IMR-90 (cell line): ENCODE results near the gene ADAM12. TPM values are rescaled to one million over a fixed set of nuclear protein-coding genes. Genes with fewer than 3 reads are reported as not detected.

Source experiments
- ATAC-seq: fragments of 200-7000 bp; cut with Tn5 transposase; 2 replicates; pipeline ENCODE4 v1.9.1; 2020; ENCODE audit warnings: low read depth, mild to moderate bottlenecking, moderate library complexity
- BruUV-seq: library from RNA; stranded (reverse); fragments of 400-500 nt; replicated peaks from 2 replicates; lab custom pipeline; 2021; lab: Mats Ljungman, UMichigan
- CTCF ChIA-PET: fragments of 300-600 bp; formaldehyde crosslinking; extraction: SDS; loops from one replicate; lab custom pipeline; 2021; ENCODE audit warnings: antibody characterized with exemption; lab: Yijun Ruan, JAX
- POLR2A ChIA-PET: fragments of 300-600 bp; sonication (Branson Sonifier 250); formaldehyde crosslinking; loops from one replicate; lab custom pipeline; 2022; ENCODE audit warnings: antibody characterized with exemption; ENCODE audit not compliant: unreplicated experiment; lab: Charles Lee
- DNase-seq: peaks from one replicate; pipeline ENCODE4 v3.0.0; 2013
- H2AFZ ChIP-seq: replicated peaks from 2 replicates; pipeline ENCODE3; 2013; ENCODE audit warnings: low read length, mild to moderate bottlenecking; ENCODE audit not compliant: poor library complexity
- H2AK5ac ChIP-seq: 2 replicates; pipeline ENCODE4 v1.6.1; 2013; ENCODE audit warnings: low read depth, low read length, inconsistent platforms
- H2AK9ac ChIP-seq: replicated peaks from 2 replicates; pipeline ENCODE3; 2013; ENCODE audit warnings: mild to moderate bottlenecking, low read depth, low read length, moderate library complexity; ENCODE audit not compliant: poor library complexity
- H2BK120ac ChIP-seq: 2 replicates; pipeline ENCODE4 v1.6.1; 2013; ENCODE audit warnings: low read depth, low read length, inconsistent platforms
- H2BK15ac ChIP-seq: 3 replicates; pipeline ENCODE4 v1.6.1; 2013; ENCODE audit warnings: low read depth, low read length, inconsistent platforms
- H2BK20ac ChIP-seq: 2 replicates; pipeline ENCODE4 v1.6.1; 2013; ENCODE audit warnings: low read depth, mild to moderate bottlenecking, inconsistent platforms, low read length, moderate library complexity
- H2BK5ac ChIP-seq: 2 replicates; pipeline ENCODE4 v1.6.1; 2013; ENCODE audit warnings: mild to moderate bottlenecking, low read depth, low read length, inconsistent platforms; ENCODE audit not compliant: poor library complexity, severe bottlenecking
- H3K14ac ChIP-seq: replicated peaks from 2 replicates; pipeline ENCODE4 v1.6.1; 2013; ENCODE audit warnings: low read depth, low read length, inconsistent platforms
- H3K18ac ChIP-seq: 2 replicates; pipeline ENCODE4 v1.6.1; 2013; ENCODE audit warnings: low read depth, low read length, control low read depth
- H3K23ac ChIP-seq: 2 replicates; pipeline ENCODE4 v1.6.1; 2013; ENCODE audit warnings: low read depth, low read length, inconsistent platforms
- H3K27ac ChIP-seq: 2 replicates; pipeline ENCODE4 v1.5.1; 2013; ENCODE audit warnings: mild to moderate bottlenecking, control low read depth, low read length; ENCODE audit not compliant: insufficient read depth
- H3K27me3 ChIP-seq: 2 replicates; pipeline ENCODE4 v1.6.1; 2013; ENCODE audit warnings: low read length; ENCODE audit not compliant: control insufficient read depth, insufficient read depth
- H3K36me3 ChIP-seq: 2 replicates; pipeline ENCODE4 v1.6.1; 2013; ENCODE audit warnings: low read length, mixed read lengths; ENCODE audit not compliant: control insufficient read depth, insufficient read depth
- H3K4ac ChIP-seq: 2 replicates; pipeline ENCODE4 v1.6.1; 2013; ENCODE audit warnings: low read depth, low read length, inconsistent platforms
- H3K4me1 ChIP-seq: 2 replicates; pipeline ENCODE4 v1.6.1; 2013; ENCODE audit warnings: low read length, mixed read lengths; ENCODE audit not compliant: control insufficient read depth, insufficient read depth
- H3K4me2 ChIP-seq: 2 replicates; pipeline ENCODE4 v1.6.1; 2013; ENCODE audit warnings: low read depth, mild to moderate bottlenecking, control low read depth, low read length, moderate library complexity
- H3K4me3 ChIP-seq: 2 replicates; pipeline ENCODE4 v1.5.1; 2013; ENCODE audit warnings: low read depth, mild to moderate bottlenecking, control low read depth, low read length, moderate library complexity; ENCODE audit not compliant: insufficient read depth
- H3K56ac ChIP-seq: 2 replicates; pipeline ENCODE4 v1.6.1; 2013; ENCODE audit warnings: low read length, inconsistent platforms; ENCODE audit not compliant: insufficient read depth; ENCODE audit errors: extremely low read depth
- H3K79me1 ChIP-seq, 2 experiments: 2 replicates each; pipeline ENCODE4 v1.6.1; 2013; ENCODE audit warnings: low read length in 2 of 2, inconsistent platforms in 1 of 2, low read depth in 1 of 2
- H3K9ac ChIP-seq: 2 replicates; pipeline ENCODE4 v1.6.1; 2013; ENCODE audit warnings: low read depth, low read length, control low read depth
- H3K9me1 ChIP-seq: 2 replicates; pipeline ENCODE4 v1.6.1; 2013; ENCODE audit warnings: low read length, inconsistent platforms; ENCODE audit not compliant: insufficient read depth
- H3K9me3 ChIP-seq: 2 replicates; pipeline ENCODE4 v1.6.1; 2013; ENCODE audit warnings: low read length; ENCODE audit not compliant: control insufficient read depth, insufficient read depth
- H4K20me1 ChIP-seq: 2 replicates; pipeline ENCODE4 v1.6.1; 2013; ENCODE audit warnings: low read length, inconsistent platforms; ENCODE audit not compliant: insufficient read depth
- H4K5ac ChIP-seq: 2 replicates; pipeline ENCODE4 v1.6.1; 2013; ENCODE audit warnings: mild to moderate bottlenecking, low read depth, low read length, control low read depth
- H4K8ac ChIP-seq, 2 experiments: 2 replicates each; pipeline ENCODE4 v1.6.1; 2013; ENCODE audit warnings: low read depth in 2 of 2, low read length in 2 of 2, control low read depth in 1 of 2, inconsistent platforms in 1 of 2
- H4K91ac ChIP-seq: 2 replicates; pipeline ENCODE4 v1.6.1; 2013; ENCODE audit warnings: low read depth, low read length, inconsistent platforms; ENCODE audit not compliant: insufficient read depth
- CEBPB ChIP-seq: IDR thresholded peaks from 2 replicates; pipeline ENCODE4 v1.6.1; 2012; ENCODE audit warnings: low read depth, low read length, improper control_type of control experiment
- CHD1 ChIP-seq: IDR thresholded peaks from 2 replicates; pipeline ENCODE4 v1.6.1; 2012; ENCODE audit warnings: low read depth, low read length, improper control_type of control experiment
- MAFK ChIP-seq: IDR thresholded peaks from 2 replicates; pipeline ENCODE4 v1.6.1; 2012; ENCODE audit warnings: low read depth, low read length, improper control_type of control experiment
- MXI1 ChIP-seq: IDR thresholded peaks from 2 replicates; pipeline ENCODE4 v1.6.1; 2012; ENCODE audit warnings: low read depth, mild to moderate bottlenecking, low read length, moderate library complexity, borderline replicate concordance
- RFX5 ChIP-seq: IDR thresholded peaks from 2 replicates; pipeline ENCODE4 v1.8.0; 2012; ENCODE audit warnings: low read depth, mild to moderate bottlenecking, low read length, moderate library complexity
- WGBS, 2 experiments: methylation state at CpG; one replicate each; pipeline versions ENCODE4 v1.1.5 to v1.1.7; 2013; ENCODE audit warnings: missing lambda C conversion rate in 2 of 2; ENCODE audit not compliant: insufficient read length in 1 of 2; ENCODE audit errors: extremely low coverage in 2 of 2; 5-methylcytosine and 5-hydroxymethylcytosine counted together
- dilution Hi-C: fragments of 300-500 bp; cut with HindIII; formaldehyde crosslinking; loops from one replicate; pipeline ENCODE4 v1.14.3; 2018; ENCODE audit warnings: low sequenced_read_pairs; ENCODE audit not compliant: unreplicated experiment
- in situ Hi-C: fragments of 300-500 bp; cut with MboI; formaldehyde crosslinking; loops from 3 replicates; pipeline ENCODE4 v1.14.3; 2019; ENCODE audit warnings: low sequenced_read_pairs, inconsistent platforms, mixed read lengths
- intact Hi-C: fragments of 100-400 bp; cut with micrococcal nuclease; formaldehyde crosslinking; loops from 2 replicates; pipeline ENCODE4 v1.10.0; 2022
- polyA plus RNA-seq, 3 experiments: library from polyadenylated mRNA; depleted of rRNA; stranded (reverse); fragments of >200 nt; gene quantifications; 2 replicates each; pipeline ENCODE4 v1.2.3, GENCODE V29; 2012; ENCODE audit warnings: low replicate concordance in 1 of 3
- total RNA-seq: library from RNA; depleted of rRNA; stranded (reverse); fragments of >200 nt; gene quantifications from 2 replicates; pipeline ENCODE4 v1.2.3, GENCODE V29; 2012
- TF ChIP-seq, protein P1 (sequence below): fragments of 150-350 bp; IDR thresholded peaks from 2 replicates; pipeline ENCODE4 v1.6.1; 2016; ENCODE audit warnings: low read depth, mild to moderate bottlenecking, low read length, moderate library complexity, borderline replicate concordance
- TF ChIP-seq, protein P2 (sequence below): fragments of 150-350 bp; IDR thresholded peaks from 2 replicates; pipeline ENCODE4 v1.6.1; 2017; ENCODE audit warnings: mild to moderate bottlenecking, antibody characterized with exemption, low read length, low read depth

Gene ADAM12
- total and polyA plus RNA-seq, 2 of the 4 experiments (the other 2 are of a cell fraction): 9.6 to 10.2 TPM

DNA sequence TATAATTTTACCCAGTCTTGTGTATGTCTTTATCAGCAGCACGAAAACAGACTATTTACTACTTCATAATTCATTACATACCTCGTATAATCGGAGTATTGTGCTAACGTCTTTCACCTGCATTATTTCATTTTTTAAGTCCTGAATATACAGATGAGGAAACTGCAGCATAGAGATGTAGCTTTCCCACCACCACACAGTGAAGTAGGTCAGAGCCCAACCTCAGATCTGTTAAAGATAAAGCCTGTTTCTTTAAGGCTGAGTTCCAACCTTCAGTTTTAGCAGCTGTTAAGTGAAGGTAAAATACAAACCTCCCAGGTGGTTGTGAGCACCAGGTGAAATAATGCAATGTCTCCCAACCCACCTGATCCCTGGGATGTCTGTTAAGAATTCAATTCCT is 2.0 kb upstream of the ADAM12 start:
- intact Hi-C loops (loop anchor here (10.0 kb wide), 1 partner anchor 1876 kb away; no protein-coding TSS in a partner anchor), dilution Hi-C loops (no loop called here), in situ Hi-C loops (no loop called here)
- Histone ChIP-seq H2BK120ac (no peak overlapping the region), H3K9me3 (peaks cover 2% of the 10 kb centered on the region; the same call in 1 of the 2 replicates), H3K9me1 (no peaks in the 10 kb centered on the region), H4K20me1 (no peaks in the 10 kb centered on the region), H2AK5ac (no peak overlapping the region), H2AFZ (no peak overlapping the region), H2BK20ac (no peak overlapping the region), H4K8ac (no peak overlapping the region), H4K5ac (no peak overlapping the region), H3K27ac (no peak overlapping the region), H3K56ac (no peak overlapping the region), H2BK5ac (no peak overlapping the region), H3K4me3 (no peak overlapping the region), H3K14ac (no peak overlapping the region), H3K27me3 (no peaks in the 10 kb centered on the region; the same call in 1 of the 2 replicates), H3K23ac (no peak overlapping the region), H3K36me3 (no peaks in the 10 kb centered on the region), H3K4me2 (no peak overlapping the region), H3K4me1 (peaks cover 2% of the 10 kb centered on the region; the same call in 1 of the 2 replicates), H2AK9ac (no peak overlapping the region), H4K91ac (no peak overlapping the region), H2BK15ac (no peak overlapping the region; the same call in 2 of the 3 replicates), H3K79me1 (no peaks in the 10 kb centered on the region), H3K9ac (no peak overlapping the region), H3K4ac (no peak overlapping the region), H3K18ac (no peak overlapping the region)
- ChIA-PET CTCF (no interaction called here), POLR2A (no interaction called here)
- no peak for DNase-seq
- BruUV-seq: no TSS peak
- no peak for ATAC-seq
- WGBS, 2 experiments: no CpG with 5 or more reads among the region's 4 CpGs
- TF ChIP-seq RFX5 (no peak), MAFK (no peak), MXI1 (no peak), CHD1 (no peak), CEBPB (no peak)
- TF ChIP-seq, protein P1, sequence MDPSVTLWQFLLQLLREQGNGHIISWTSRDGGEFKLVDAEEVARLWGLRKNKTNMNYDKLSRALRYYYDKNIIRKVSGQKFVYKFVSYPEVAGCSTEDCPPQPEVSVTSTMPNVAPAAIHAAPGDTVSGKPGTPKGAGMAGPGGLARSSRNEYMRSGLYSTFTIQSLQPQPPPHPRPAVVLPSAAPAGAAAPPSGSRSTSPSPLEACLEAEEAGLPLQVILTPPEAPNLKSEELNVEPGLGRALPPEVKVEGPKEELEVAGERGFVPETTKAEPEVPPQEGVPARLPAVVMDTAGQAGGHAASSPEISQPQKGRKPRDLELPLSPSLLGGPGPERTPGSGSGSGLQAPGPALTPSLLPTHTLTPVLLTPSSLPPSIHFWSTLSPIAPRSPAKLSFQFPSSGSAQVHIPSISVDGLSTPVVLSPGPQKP: no peak
- TF ChIP-seq, protein P2, sequence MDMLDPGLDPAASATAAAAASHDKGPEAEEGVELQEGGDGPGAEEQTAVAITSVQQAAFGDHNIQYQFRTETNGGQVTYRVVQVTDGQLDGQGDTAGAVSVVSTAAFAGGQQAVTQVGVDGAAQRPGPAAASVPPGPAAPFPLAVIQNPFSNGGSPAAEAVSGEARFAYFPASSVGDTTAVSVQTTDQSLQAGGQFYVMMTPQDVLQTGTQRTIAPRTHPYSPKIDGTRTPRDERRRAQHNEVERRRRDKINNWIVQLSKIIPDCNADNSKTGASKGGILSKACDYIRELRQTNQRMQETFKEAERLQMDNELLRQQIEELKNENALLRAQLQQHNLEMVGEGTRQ: no peak
